Tibial nerve (tissue), 4 donors: ENCODE data around the gene SLC35F3.

ENCODE experiments used
- EP300 ChIP-seq, 2 donors: sonication (generic); formaldehyde crosslinking; IDR thresholded peaks; one replicate each; pipeline ENCODE4 v1.6.1; 2017; ENCODE audit warnings: antibody characterized with exemption in 2 of 2, mild to moderate bottlenecking in 1 of 2
- POLR2A ChIP-seq, 2 donors: fragments of 450-650 bp; IDR thresholded peaks; one replicate each; pipeline ENCODE4 v1.6.1; 2017; ENCODE audit warnings: antibody characterized with exemption in 2 of 2, mild to moderate bottlenecking in 2 of 2, moderate library complexity in 2 of 2
- TF ChIP-seq, protein P1 (sequence below), 5 experiments: fragments of 200-600 bp in 3 of 5; fragments of 450-650 bp in 2 of 5; sonication (generic) in 3 of 5; IDR thresholded peaks; one replicate each; pipeline ENCODE4 v1.5.1; 2016 to 2019; ENCODE audit warnings: antibody characterized with exemption in 5 of 5, mild to moderate bottlenecking in 3 of 5, moderate library complexity in 2 of 5

DNA sequence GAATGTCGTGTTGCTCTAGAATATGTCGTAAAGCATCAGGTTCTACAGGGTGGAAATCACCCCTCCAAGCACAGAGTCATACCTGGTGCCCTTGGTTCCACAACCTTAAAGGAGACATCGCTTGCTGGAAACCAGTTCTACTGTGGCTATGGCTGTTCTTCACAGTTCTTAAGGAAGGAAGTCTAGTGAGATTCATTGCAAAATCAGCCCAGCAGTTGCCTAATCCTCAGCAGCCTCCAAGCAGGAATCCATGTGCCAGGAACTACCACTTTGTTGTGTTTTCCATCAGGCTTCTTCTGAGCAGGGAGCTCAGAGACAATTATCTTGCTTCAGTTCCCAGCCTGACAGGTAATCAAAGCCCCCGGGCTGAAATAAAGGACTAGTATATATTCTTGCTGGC, 45.0 kb upstream of the SLC35F3 start:
- TF ChIP-seq POLR2A (IDR thresholded peaks at IDR 0.05) (no peak), EP300 (IDR thresholded peaks at IDR 0.05) (no peak)
- TF ChIP-seq, protein P1, sequence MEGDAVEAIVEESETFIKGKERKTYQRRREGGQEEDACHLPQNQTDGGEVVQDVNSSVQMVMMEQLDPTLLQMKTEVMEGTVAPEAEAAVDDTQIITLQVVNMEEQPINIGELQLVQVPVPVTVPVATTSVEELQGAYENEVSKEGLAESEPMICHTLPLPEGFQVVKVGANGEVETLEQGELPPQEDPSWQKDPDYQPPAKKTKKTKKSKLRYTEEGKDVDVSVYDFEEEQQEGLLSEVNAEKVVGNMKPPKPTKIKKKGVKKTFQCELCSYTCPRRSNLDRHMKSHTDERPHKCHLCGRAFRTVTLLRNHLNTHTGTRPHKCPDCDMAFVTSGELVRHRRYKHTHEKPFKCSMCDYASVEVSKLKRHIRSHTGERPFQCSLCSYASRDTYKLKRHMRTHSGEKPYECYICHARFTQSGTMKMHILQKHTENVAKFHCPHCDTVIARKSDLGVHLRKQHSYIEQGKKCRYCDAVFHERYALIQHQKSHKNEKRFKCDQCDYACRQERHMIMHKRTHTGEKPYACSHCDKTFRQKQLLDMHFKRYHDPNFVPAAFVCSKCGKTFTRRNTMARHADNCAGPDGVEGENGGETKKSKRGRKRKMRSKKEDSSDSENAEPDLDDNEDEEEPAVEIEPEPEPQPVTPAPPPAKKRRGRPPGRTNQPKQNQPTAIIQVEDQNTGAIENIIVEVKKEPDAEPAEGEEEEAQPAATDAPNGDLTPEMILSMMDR (IDR thresholded peaks at IDR 0.05) = no peak
